ENCODE measurements around the gene ADGRA1. TPM values are rescaled to one million over a fixed set of nuclear protein-coding genes. Genes with fewer than 3 reads are reported as not detected.
A peak's percentile ranks its signal among the peaks of the same experiment; 100 is the strongest.

Gene ADGRA1
- total and polyA plus RNA-seq, 7 donors, result 0.05 to 0.84 (median 0.08) TPM; not detected in 2

- H3K27me3 ChIP-seq (ENCODE audit: insufficient read depth in 3 of 3, low read length in 2 of 3), result peaks cover 0 to 32% (median 4%) of the 10 kb centered on the region in 3 donors
- no peaks in the 10 kb centered on the region for H3K9me3 ChIP-seq
- TF ChIP-seq, protein P1, sequence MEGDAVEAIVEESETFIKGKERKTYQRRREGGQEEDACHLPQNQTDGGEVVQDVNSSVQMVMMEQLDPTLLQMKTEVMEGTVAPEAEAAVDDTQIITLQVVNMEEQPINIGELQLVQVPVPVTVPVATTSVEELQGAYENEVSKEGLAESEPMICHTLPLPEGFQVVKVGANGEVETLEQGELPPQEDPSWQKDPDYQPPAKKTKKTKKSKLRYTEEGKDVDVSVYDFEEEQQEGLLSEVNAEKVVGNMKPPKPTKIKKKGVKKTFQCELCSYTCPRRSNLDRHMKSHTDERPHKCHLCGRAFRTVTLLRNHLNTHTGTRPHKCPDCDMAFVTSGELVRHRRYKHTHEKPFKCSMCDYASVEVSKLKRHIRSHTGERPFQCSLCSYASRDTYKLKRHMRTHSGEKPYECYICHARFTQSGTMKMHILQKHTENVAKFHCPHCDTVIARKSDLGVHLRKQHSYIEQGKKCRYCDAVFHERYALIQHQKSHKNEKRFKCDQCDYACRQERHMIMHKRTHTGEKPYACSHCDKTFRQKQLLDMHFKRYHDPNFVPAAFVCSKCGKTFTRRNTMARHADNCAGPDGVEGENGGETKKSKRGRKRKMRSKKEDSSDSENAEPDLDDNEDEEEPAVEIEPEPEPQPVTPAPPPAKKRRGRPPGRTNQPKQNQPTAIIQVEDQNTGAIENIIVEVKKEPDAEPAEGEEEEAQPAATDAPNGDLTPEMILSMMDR (IDR thresholded peaks at IDR 0.05), result no peak
- no peaks in the 10 kb centered on the region for H3K36me3 ChIP-seq (ENCODE audit: insufficient read depth in 1 of 2, low read depth in 1 of 2)
- no peak overlapping the region for H3K27ac ChIP-seq
- WGBS, 3 donors, result 75 to 82% (median 79%) methylated on average over 11 of the region's 11 CpGs
- intact Hi-C loops (cut with DNase I), result no loop called here
- H3K4me3 ChIP-seq, result no peak overlapping the region
- no peak for DNase-seq
- no peaks in the 10 kb centered on the region for H3K4me1 ChIP-seq
- no peak for ATAC-seq
These were observed 91.4 kb downstream of the ADGRA1 start for GRCh38 chr10:133179128-133179520.

DNA sequence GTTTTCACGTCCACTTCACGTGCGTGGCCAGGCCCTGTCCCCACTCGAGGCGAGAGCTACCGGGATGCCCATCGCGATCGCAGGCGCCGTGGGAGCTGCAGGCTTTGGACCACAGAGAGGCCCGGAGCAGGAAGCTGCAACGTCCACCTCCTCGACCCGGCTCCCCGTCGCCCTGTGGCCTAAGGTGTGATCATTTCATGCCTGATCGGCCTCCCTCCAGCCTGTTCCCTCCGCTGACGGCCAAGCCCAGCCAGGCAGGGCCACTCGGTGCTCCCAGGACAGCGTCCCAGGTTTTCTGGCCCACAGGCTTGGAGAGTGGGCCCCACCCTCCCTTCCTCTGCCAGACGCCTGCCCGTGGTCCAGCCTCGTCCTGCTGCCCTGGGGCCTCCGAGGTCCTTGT, 91.9 kb downstream of the ADGRA1 start:
- 65 to 68% (median 68%) methylated on average over 26 of the region's 26 CpGs for WGBS, 3 donors
- no peak overlapping the region for H3K27ac ChIP-seq
- ATAC-seq (no peak), DNase-seq (peak in 1 of 2 donors; percentile 27)
- H3K27me3 ChIP-seq (ENCODE audit: insufficient read depth in 3 of 3, low read length in 2 of 3), result peaks cover 0 to 29% (median 4%) of the 10 kb centered on the region in 3 donors
- no peak overlapping the region for H3K4me3 ChIP-seq
- intact Hi-C loops (cut with DNase I), result no loop called here
- no peaks in the 10 kb centered on the region for H3K36me3 ChIP-seq (ENCODE audit: insufficient read depth in 1 of 2, low read depth in 1 of 2)
- H3K9me3 ChIP-seq, result no peaks in the 10 kb centered on the region
- TF ChIP-seq, protein P1 (IDR thresholded peaks at IDR 0.05), result no peak
- H3K4me1 ChIP-seq, result no peaks in the 10 kb centered on the region

DNA sequence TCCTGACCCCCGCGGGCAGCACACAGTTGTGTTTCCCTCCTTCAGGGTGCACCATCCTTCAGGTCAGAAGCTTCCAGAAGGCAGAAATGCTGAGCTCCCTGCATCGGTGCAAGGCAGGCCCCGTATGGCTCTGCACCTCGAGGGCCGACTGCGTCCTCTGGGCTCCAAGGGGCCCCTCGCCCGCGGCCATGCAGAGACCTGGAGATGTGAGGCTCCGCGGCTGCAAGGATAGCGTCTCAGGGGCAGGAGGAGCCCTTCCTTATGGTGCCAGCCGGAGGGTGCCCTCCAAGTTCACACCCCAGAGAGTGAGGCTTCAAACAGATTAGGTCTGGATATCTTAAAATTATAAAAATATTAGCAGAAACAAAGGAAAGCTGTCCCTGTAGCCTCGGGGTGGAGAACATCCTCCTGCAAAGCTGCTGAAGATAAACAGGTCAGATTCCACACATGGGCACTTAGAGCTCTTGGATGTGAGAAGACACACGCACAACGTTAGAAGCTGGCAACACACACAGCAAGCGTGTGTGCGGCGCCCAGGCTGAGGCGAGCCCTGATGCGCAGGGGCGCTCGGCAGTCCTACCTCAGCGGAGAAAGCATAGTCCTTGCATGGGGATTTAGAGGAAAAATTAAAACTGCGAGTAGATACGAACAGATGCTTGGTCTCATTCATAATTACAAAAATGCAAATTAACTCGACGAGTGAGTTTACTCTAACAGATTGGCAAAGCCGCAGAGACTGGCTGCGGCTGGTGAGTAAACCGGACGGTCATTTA, 92.7 kb downstream of the ADGRA1 start:
- DNase-seq (no peak), ATAC-seq (no peak)
- Histone ChIP-seq H3K4me1 (no peaks in the 10 kb centered on the region), H3K27ac (no peak overlapping the region), H3K36me3 (ENCODE audit: insufficient read depth in 1 of 2, low read depth in 1 of 2) (no peaks in the 10 kb centered on the region), H3K4me3 (no peak overlapping the region), H3K27me3 (ENCODE audit: insufficient read depth in 3 of 3, low read length in 2 of 3) (peaks cover 0 to 29% (median 4%) of the 10 kb centered on the region in 3 donors), H3K9me3 (no peaks in the 10 kb centered on the region)
- WGBS, 3 donors, result 83 to 85% (median 84%) methylated on average over 33 of the region's 33 CpGs
- TF ChIP-seq, protein P1 (IDR thresholded peaks at IDR 0.05), result no peak
- intact Hi-C loops (cut with DNase I), result no loop called here

- 85 to 87% (median 85%) methylated on average over 23 of the region's 23 CpGs for WGBS, 3 donors
- no peaks in the 10 kb centered on the region for H3K4me1 ChIP-seq
- TF ChIP-seq, protein P1 (IDR thresholded peaks at IDR 0.05), result no peak
- H3K27me3 ChIP-seq (ENCODE audit: insufficient read depth in 3 of 3, low read length in 2 of 3), result peaks cover 0 to 32% (median 6%) of the 10 kb centered on the region in 3 donors
- H3K4me3 ChIP-seq, result no peak overlapping the region
- H3K9me3 ChIP-seq, result no peaks in the 10 kb centered on the region
- H3K27ac ChIP-seq, result no peak overlapping the region
- ATAC-seq, result no peak
- intact Hi-C loops (cut with DNase I), result no loop called here
- no peaks in the 10 kb centered on the region for H3K36me3 ChIP-seq (ENCODE audit: insufficient read depth in 1 of 2, low read depth in 1 of 2)
- peak in 1 of 2 donors; percentile 40 for DNase-seq
These were observed 93.4 kb downstream of the ADGRA1 start for GRCh38 chr10:133180965-133181639.

Other genes starting within 250 kb of the ADGRA1 start
- 10 to 100 TPM in 3 of 4 donors, 1 to 10 TPM in 1; 6.5 to 20.4 (median 14.3) TPM for gene CFAP46, start 145.4 kb upstream of the ADGRA1 start, total RNA-seq
- gene CFAP46, start 145.4 kb upstream of the ADGRA1 start, polyA plus RNA-seq, result 10 to 100 TPM in 2 of 3 donors, 1 to 10 TPM in 1; 3.9 to 25.4 (median 12.7) TPM
- under 1 TPM in 1 of 4 donors, not detected in 3; 0.10 TPM for gene KNDC1, start 72.3 kb downstream of the ADGRA1 start, total RNA-seq
- under 1 TPM in 2 of 3 donors, not detected in 1; under 0.01 to 0.01 TPM for gene KNDC1, start 72.3 kb downstream of the ADGRA1 start, polyA plus RNA-seq
- not detected for gene UTF1, start 142.3 kb downstream of the ADGRA1 start, total RNA-seq
- not detected for gene UTF1, start 142.3 kb downstream of the ADGRA1 start, polyA plus RNA-seq
- under 1 TPM; 0.21 to 0.32 (median 0.27) TPM for gene VENTX, start 149.9 kb downstream of the ADGRA1 start, total RNA-seq
- gene VENTX, start 149.9 kb downstream of the ADGRA1 start, polyA plus RNA-seq, result under 1 TPM; 0.03 to 0.34 (median 0.13) TPM
- 1 to 10 TPM; 2.2 to 2.8 (median 2.5) TPM for gene ADAM8, start 188.9 kb downstream of the ADGRA1 start, total RNA-seq
- under 1 TPM; 0.21 to 0.94 (median 0.29) TPM for gene ADAM8, start 188.9 kb downstream of the ADGRA1 start, polyA plus RNA-seq
- gene TUBGCP2, start 220.9 kb downstream of the ADGRA1 start, total RNA-seq, result 10 to 100 TPM; 31.0 to 53.2 (median 41.1) TPM
- 10 to 100 TPM; 20.3 to 33.8 (median 25.1) TPM for gene TUBGCP2, start 220.9 kb downstream of the ADGRA1 start, polyA plus RNA-seq
- gene ZNF511, start 221.0 kb downstream of the ADGRA1 start, total RNA-seq, result 10 to 100 TPM; 47.6 to 64.2 (median 54.0) TPM
- gene ZNF511, start 221.0 kb downstream of the ADGRA1 start, polyA plus RNA-seq, result 10 to 100 TPM; 43.2 to 51.3 (median 44.7) TPM
- gene CALY, start 249.0 kb downstream of the ADGRA1 start, total RNA-seq, result not detected
- gene CALY, start 249.0 kb downstream of the ADGRA1 start, polyA plus RNA-seq, result under 1 TPM in 1 of 3 donors, not detected in 2; 0.05 TPM

Measured in psoas muscle (tissue), 8 donors.